HG02938 (cell line): ENCODE results near the gene TMEM175.
"Not testable (repeated sequence)": the region's sequence is repeated elsewhere in the genome, so short reads cannot be mapped to it uniquely, and the experiment has no call there.

Experiments
- ATAC-seq: cut with Tn5 transposase; IDR thresholded peaks from one replicate; pipeline ENCODE4 v1.9.1; 2021; ENCODE audit warnings: mild to moderate bottlenecking, moderate library complexity; ENCODE audit not compliant: unreplicated experiment

The TMEM175 gene

GRCh38 chr4:987624-988513, 55.6 kb downstream of the TMEM175 start:
- no peak for ATAC-seq

- ATAC-seq = no peak
Observed at GRCh38 chr4:988726-989721, 56.8 kb downstream of the TMEM175 start.

- no peak for ATAC-seq
Observed at GRCh38 chr4:989722-990471, 57.6 kb downstream of the TMEM175 start.

- no peak for ATAC-seq
Observed at GRCh38 chr4:990746-991367, 58.6 kb downstream of the TMEM175 start.

- no peak for ATAC-seq
Observed at GRCh38 chr4:991451-992296, 59.4 kb downstream of the TMEM175 start.

- ATAC-seq = no peak
Observed at GRCh38 chr4:992297-993110, 60.2 kb downstream of the TMEM175 start.

- ATAC-seq = no peak
Observed at GRCh38 chr4:993111-994029, 61.1 kb downstream of the TMEM175 start, which contains the start of gene SLC26A1. Gene SLC26A1 (minus strand): TSS chr4:993404. CDS start chr4:991703, 1,701 bp downstream.

- no peak for ATAC-seq
Observed at GRCh38 chr4:995311-996026, 63.2 kb downstream of the TMEM175 start.

GRCh38 chr4:996030-996996, 64.1 kb downstream of the TMEM175 start:
- no peak for ATAC-seq

- ATAC-seq = no peak
Observed at GRCh38 chr4:996997-997374, 64.7 kb downstream of the TMEM175 start.

GRCh38 chr4:997375-998071, 65.3 kb downstream of the TMEM175 start:
- no peak for ATAC-seq

GRCh38 chr4:998096-998691, 65.9 kb downstream of the TMEM175 start:
- no peak for ATAC-seq

GRCh38 chr4:999240-999863, 67.1 kb downstream of the TMEM175 start:
- not testable (repeated sequence) for ATAC-seq

- ATAC-seq = no peak
Observed at GRCh38 chr4:999882-1000425, 67.7 kb downstream of the TMEM175 start.
